HG03064 (cell line): ENCODE data around the gene HEG1.
A peak's percentile ranks its signal among the peaks of the same experiment; 100 is the strongest.
"Not testable (repeated sequence)": the region's sequence is repeated elsewhere in the genome, so short reads cannot be mapped to it uniquely, and the experiment has no call there.

Experiments
- ATAC-seq: cut with Tn5 transposase; IDR thresholded peaks from one replicate; pipeline ENCODE4 v1.9.1; 2021; ENCODE audit warnings: low read depth; ENCODE audit not compliant: unreplicated experiment

HEG1 gene, protein sequence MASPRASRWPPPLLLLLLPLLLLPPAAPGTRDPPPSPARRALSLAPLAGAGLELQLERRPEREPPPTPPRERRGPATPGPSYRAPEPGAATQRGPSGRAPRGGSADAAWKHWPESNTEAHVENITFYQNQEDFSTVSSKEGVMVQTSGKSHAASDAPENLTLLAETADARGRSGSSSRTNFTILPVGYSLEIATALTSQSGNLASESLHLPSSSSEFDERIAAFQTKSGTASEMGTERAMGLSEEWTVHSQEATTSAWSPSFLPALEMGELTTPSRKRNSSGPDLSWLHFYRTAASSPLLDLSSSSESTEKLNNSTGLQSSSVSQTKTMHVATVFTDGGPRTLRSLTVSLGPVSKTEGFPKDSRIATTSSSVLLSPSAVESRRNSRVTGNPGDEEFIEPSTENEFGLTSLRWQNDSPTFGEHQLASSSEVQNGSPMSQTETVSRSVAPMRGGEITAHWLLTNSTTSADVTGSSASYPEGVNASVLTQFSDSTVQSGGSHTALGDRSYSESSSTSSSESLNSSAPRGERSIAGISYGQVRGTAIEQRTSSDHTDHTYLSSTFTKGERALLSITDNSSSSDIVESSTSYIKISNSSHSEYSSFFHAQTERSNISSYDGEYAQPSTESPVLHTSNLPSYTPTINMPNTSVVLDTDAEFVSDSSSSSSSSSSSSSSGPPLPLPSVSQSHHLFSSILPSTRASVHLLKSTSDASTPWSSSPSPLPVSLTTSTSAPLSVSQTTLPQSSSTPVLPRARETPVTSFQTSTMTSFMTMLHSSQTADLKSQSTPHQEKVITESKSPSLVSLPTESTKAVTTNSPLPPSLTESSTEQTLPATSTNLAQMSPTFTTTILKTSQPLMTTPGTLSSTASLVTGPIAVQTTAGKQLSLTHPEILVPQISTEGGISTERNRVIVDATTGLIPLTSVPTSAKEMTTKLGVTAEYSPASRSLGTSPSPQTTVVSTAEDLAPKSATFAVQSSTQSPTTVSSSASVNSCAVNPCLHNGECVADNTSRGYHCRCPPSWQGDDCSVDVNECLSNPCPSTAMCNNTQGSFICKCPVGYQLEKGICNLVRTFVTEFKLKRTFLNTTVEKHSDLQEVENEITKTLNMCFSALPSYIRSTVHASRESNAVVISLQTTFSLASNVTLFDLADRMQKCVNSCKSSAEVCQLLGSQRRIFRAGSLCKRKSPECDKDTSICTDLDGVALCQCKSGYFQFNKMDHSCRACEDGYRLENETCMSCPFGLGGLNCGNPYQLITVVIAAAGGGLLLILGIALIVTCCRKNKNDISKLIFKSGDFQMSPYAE (N-terminal part only)

GRCh38 chr3:125055913-125056745 lies at the start of gene HEG1:
Gene HEG1, minus strand, starts transcription at chr3:125055997. Its CDS starts 107 bp downstream, at chr3:125055890.
- peak; percentile 51 for ATAC-seq

GRCh38 chr3:125105116-125105515 lies 49.3 kb upstream of the HEG1 start:
- no peak for ATAC-seq

DNA sequence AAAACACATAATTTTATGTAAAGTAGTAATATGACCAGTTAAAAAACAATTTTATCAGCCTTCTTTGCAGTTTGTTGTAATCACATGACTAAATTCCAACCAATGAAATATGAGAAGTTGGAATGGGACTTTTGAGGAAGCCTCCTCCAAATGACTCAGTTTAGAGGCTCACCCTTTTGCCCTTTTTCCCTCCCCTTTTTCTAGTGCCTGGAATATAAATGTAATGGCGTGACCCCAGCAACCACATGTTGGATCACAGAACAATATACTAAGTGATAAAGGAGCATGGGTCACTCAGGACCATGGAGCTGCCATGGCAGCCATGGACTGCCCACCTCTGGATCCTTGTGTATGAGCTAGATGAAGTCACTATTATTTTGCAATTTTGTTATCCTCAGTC lies 48.8 kb upstream of the HEG1 start:
- ATAC-seq: no peak

DNA sequence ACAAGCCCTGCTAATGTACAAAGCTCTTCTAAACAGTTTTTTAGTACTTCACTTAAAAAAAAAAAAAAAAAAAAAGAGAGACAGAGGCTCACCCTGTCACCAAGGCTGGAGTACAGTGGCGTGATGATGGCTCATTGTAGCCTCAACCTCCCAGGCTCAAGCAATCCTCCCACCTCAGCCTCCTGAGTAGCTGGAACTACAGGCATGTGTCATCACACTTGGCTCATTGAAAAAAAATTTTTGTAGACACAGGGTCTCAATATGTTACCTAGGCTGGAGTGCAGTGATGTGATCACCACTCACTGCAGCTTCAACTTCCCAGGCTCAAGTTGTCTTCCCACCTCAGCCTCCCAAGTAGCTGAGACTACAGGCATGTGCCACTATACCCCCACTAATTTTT lies 47.6 kb upstream of the HEG1 start:
- ATAC-seq: no peak

DNA sequence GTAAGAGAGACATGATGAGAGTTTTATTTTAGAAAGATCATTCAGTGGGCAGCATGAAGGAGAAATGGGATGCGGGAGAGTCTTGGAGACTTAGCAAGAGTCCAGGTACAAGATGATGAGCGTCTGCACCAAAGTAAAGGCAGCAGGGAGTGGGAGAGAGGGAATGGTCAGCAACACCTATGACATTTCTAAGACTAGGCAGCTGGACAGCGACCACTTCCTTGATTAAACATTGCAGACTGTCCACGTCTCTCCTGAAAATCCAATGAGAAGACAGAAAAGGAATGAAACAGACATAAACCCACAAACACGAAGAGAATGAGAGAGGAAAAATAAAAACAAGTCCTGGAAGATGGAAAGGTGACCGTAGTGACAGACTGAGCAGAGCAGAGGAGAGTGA lies 46.7 kb upstream of the HEG1 start:
- no peak for ATAC-seq

DNA sequence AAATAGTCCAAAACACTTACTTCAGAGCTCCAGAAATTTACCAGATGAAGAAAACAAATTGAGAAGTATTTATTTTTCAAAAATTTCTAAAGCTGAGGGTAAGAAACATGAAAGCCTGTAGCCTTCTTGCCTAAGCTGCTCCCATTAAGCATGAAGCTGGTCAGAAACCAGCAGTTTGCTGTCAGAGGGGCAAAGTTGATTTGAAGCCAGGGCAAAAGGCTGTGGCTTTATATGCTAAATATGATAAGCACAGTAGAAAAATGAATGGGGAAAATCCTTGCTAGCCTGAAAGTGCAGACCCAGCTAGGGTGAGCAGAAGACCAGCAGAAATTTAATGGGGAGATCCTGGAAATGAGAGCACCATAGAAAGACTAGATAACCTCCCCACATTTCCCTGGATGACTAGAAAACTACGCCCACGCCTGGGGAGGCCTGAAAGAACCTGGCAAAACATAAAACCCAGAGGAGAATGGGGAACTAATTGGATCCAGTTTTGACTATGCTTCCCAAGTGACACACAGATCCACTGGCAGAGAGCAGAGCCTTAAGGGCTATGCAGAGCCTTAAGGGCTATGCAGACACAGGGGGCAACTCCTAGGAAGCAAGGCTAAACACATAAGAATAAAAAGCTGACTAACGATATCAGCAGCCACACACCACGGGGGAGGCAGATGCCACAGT lies 43.0 kb upstream of the HEG1 start:
- no peak for ATAC-seq

GRCh38 chr3:125090649-125091048 lies 34.9 kb upstream of the HEG1 start:
- ATAC-seq: no peak

- ATAC-seq: no peak
Measured at GRCh38 chr3:125087768-125088391, 32.1 kb upstream of the HEG1 start.

GRCh38 chr3:125085166-125085565 lies 29.4 kb upstream of the HEG1 start:
- no peak for ATAC-seq

DNA sequence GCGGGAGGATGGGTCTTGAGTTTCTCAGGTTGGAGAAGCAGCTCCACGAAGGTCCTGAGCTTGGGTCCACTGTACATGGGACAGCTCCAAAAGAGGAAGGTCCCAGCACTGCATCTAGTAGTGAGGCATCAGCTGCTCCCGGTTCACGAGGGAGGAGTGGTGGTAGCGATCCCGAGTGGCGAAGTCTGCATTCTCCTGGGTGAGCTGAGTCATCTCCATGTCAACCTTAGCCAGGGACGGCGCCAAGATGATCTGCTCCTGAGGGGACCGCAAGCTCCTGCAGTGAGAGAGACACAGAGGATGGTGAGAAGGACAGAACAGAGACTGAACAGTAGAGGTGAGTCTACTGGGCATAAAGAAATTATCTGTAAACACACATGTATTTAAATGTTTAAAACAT lies 28.0 kb upstream of the HEG1 start:
- ATAC-seq: no peak

DNA sequence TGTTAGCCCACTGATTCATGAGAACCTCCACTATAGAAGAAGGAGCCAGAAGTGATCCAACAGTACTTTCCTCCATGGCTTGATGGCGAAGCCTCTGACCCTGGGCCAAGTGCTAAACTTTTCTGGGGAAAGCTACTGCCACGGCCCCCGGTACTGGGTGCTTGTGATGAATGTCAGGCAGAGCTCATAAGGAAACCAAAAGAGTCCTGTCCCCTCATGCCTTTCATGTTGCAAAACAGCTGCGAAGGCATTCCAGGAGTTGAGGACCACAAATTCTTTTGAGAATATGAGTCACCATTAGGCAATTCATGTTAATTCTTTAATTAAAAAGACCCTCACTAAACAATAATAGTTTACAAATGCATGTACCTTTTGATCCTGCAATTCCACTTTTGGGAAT lies 26.5 kb upstream of the HEG1 start:
- ATAC-seq: not testable (repeated sequence)

GRCh38 chr3:125080077-125080476 lies 24.3 kb upstream of the HEG1 start:
- ATAC-seq: no peak

- no peak for ATAC-seq
Measured at GRCh38 chr3:125079675-125080045, 23.9 kb upstream of the HEG1 start.

DNA sequence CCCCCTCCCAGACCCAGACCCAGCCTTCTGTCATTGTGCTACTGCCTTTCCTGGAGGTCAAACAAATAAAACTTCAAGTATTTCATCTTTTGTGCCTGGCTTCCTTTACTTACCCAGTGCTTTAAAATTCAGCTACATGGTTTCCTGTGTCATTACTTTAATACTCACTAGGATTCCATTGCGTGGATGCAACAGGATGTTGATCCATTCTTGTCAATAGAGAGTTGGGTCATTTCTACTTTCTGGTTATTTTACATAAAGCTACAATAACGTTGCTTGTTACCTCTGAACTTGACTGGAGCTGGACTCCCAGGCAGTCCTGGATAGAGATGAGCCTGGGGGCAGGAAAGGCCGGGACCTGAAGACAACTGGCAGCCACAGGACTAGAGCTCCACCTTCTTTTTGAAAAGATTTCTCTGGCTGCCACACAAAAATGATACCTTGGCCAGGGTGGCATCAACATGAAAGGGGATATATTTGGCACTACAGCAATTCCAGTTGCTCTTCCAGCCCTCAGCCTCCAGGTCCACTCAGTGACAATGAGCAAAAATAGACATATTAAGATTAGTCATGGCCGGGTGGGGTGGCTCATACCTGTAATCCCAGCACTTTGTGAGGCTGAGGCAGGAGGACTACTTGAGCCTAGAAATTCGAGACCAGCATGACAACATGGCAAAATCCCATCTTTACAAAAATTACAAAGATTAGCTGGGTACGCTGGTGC lies 23.3 kb upstream of the HEG1 start:
- no peak for ATAC-seq

DNA sequence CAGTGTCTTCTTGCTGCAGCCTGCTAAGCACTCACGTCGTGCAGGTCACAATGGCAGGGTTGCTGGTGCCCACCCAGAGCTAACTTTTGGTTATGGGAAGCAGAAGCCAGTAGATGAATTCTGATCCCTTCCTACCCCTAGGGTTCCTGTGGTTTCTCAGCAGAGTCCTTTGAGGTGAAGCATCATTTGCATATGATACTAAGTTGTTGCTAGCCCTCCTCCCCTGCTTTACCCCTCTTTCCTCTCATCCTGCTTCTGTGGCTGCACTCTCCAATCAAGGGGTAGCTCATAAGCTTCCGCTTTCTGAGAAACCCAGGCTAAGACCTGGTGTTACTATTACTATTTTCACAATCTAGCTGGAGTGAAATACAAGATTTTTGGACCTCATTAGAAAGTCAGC lies 22.1 kb upstream of the HEG1 start:
- no peak for ATAC-seq

DNA sequence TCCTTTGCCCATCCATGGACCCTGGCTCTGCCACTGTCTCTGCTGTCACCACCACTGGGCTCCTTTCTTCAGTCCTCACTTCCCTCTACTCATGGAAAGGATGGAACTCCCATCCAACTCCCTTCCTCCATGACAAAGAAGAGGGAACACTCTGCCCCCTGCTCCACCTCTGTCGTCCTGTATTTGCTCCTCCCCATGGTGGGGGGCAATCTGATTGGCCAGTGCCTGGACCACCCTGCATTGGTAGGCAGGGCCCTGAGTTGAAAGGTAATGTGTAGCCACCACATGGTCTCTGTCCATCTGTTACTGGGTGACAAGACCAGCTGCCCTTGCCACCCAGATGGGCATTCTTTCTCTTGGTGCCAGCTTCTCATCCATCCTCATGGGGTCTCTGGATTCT lies 20.7 kb upstream of the HEG1 start:
- no peak for ATAC-seq

DNA sequence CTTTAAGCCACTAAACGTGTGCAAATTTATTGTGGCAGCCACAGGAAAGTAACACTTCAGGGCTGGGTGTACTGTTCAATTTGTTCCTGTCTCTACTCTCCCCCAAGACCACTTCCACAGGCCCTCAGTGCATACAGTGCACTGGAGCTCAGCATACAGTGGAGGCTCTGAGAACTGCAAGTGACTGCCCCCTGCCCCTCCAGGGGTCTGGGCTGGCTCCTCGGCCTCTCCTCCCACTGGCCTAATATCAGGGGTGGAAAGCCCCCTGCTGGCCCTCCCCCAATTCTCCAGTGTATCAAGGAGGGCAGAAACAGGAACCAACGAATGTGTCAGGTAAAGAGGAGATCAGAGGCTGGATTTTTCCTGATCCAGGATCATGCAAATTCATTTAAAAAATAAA lies 19.9 kb upstream of the HEG1 start:
- ATAC-seq: no peak

DNA sequence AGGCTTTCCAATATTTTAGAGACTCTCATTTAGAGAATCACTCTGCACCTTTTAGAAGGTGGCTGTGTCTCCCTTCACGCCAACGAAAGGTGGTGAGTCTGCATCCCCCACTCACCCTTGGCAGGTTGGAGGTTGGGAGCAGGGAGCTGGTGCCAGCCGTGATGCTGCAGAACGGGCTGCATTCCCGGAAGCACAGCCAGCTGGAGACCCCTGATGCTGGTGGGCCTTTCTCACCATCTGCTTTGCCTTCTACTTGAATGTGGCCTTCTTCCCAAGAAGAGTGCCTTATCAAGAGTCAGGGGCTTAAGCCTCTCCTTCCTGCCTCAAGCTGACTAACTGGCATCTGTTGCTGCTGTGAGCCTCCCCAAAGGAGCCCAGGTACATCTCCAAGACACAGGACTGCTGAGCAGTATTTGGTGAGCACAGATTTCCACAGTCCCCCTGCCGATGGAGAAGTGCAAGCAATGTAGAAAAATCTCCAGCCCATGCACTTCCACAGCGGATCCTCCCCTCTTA lies 17.7 kb upstream of the HEG1 start:
- no peak for ATAC-seq
